Measurements from ENCODE around the gene DSCAM. TPM values are rescaled to one million over a fixed set of nuclear protein-coding genes. Genes with fewer than 3 reads are reported as not detected.

The DSCAM gene
- total and polyA plus RNA-seq, 2 donors (not counting 1 experiment from before 2014, with no cell fraction given) = not detected

GRCh38 chr21:40422896-40423635, 423.9 kb downstream of the DSCAM start:
- Mint-ChIP-seq H3K27me3 (no peaks in the 10 kb centered on the region), H3K27ac (no peak overlapping the region), H3K4me3 (no peak overlapping the region), H3K9me3 (ENCODE audit: insufficient read depth) (peaks cover 5% of the 10 kb centered on the region), H3K4me1 (no peaks in the 10 kb centered on the region)
- Histone ChIP-seq H3K9me3 (ENCODE audit: control extremely low read depth in 1 of 3, control insufficient read depth in 2 of 3, insufficient read depth in 1 of 3, low read length in 2 of 3) (peaks cover 0 to 10% (median 3%) of the 10 kb centered on the region in 3 donors), H3K79me2 (ENCODE audit: control insufficient read depth, insufficient read depth, low read length) (no peaks in the 10 kb centered on the region), H2AFZ (ENCODE audit: insufficient read depth, low read depth, low read length, poor library complexity, severe bottlenecking) (no peak overlapping the region), H3K27me3 (replicated peaks in 1 of 4; ENCODE audit: control extremely low read depth in 1 of 4, control insufficient read depth in 3 of 4, insufficient read depth in 4 of 4, low read length in 3 of 4) (no peaks in the 10 kb centered on the region), H3K4me2 (replicated peaks; ENCODE audit: low read depth, low read length, poor library complexity, severe bottlenecking) (no peak overlapping the region), H3K4me3 (ENCODE audit: control extremely low read depth in 1 of 5, extremely low read depth in 1 of 5, insufficient read depth in 1 of 5, low read depth in 2 of 5, low read length in 4 of 5) (no peak overlapping the region), H3K9ac (ENCODE audit: low read length) (no peak overlapping the region), H3K27ac (ENCODE audit: low read length in 2 of 2) (no peak overlapping the region), H3K36me3 (replicated peaks in 1 of 2; ENCODE audit: control extremely low read depth in 1 of 2, control insufficient read depth in 1 of 2, extremely low read depth in 1 of 2, insufficient read depth in 2 of 2, low read length in 1 of 2) (no peaks in the 10 kb centered on the region), H4K20me1 (ENCODE audit: control insufficient read depth, insufficient read depth, low read length, poor library complexity, severe bottlenecking) (no peaks in the 10 kb centered on the region), H3K4me1 (ENCODE audit: control insufficient read depth in 2 of 2, insufficient read depth in 2 of 2, low read length in 2 of 2) (no peaks in the 10 kb centered on the region)
- intact Hi-C loops (cut with micrococcal nuclease) = no loop called here
- DNase-seq (no peak), ATAC-seq (ENCODE audit: low read depth) (no peak)
- CTCF ChIA-PET = no interaction called here
- POLR2A ChIA-PET = no interaction called here
- 93% methylated on average over 6 of the region's 12 CpGs for WGBS (ENCODE audit: insufficient coverage)
- TF ChIP-seq, protein P1, sequence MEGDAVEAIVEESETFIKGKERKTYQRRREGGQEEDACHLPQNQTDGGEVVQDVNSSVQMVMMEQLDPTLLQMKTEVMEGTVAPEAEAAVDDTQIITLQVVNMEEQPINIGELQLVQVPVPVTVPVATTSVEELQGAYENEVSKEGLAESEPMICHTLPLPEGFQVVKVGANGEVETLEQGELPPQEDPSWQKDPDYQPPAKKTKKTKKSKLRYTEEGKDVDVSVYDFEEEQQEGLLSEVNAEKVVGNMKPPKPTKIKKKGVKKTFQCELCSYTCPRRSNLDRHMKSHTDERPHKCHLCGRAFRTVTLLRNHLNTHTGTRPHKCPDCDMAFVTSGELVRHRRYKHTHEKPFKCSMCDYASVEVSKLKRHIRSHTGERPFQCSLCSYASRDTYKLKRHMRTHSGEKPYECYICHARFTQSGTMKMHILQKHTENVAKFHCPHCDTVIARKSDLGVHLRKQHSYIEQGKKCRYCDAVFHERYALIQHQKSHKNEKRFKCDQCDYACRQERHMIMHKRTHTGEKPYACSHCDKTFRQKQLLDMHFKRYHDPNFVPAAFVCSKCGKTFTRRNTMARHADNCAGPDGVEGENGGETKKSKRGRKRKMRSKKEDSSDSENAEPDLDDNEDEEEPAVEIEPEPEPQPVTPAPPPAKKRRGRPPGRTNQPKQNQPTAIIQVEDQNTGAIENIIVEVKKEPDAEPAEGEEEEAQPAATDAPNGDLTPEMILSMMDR (IDR thresholded peaks at IDR 0.05) = no peak
- no peak for TF ChIP-seq EZH2 (IDR thresholded peaks at IDR 0.05; ENCODE audit: borderline replicate concordance, insufficient read depth, low read depth, low read length, poor library complexity, severe bottlenecking)

GRCh38 chr21:40421121-40421520, 425.8 kb downstream of the DSCAM start:
- no peak overlapping the region for H3K27ac ChIP-seq (ENCODE audit: low read length in 2 of 2)
- no peaks in the 10 kb centered on the region for H4K20me1 ChIP-seq (ENCODE audit: control insufficient read depth, insufficient read depth, low read length, poor library complexity, severe bottlenecking)
- H3K9me3 ChIP-seq (ENCODE audit: control extremely low read depth in 1 of 3, control insufficient read depth in 2 of 3, insufficient read depth in 1 of 3, low read length in 2 of 3) = peaks cover 0 to 6% (median 3%) of the 10 kb centered on the region in 3 donors
- H3K36me3 ChIP-seq (replicated peaks in 1 of 2; ENCODE audit: control extremely low read depth in 1 of 2, control insufficient read depth in 1 of 2, extremely low read depth in 1 of 2, insufficient read depth in 2 of 2, low read length in 1 of 2) = no peaks in the 10 kb centered on the region
- ATAC-seq (ENCODE audit: low read depth) (no peak), DNase-seq (no peak)
- H2AFZ ChIP-seq (ENCODE audit: insufficient read depth, low read depth, low read length, poor library complexity, severe bottlenecking) = no peak overlapping the region
- no peaks in the 10 kb centered on the region for H3K79me2 ChIP-seq (ENCODE audit: control insufficient read depth, insufficient read depth, low read length)
- TF ChIP-seq EZH2 (IDR thresholded peaks at IDR 0.05; ENCODE audit: borderline replicate concordance, insufficient read depth, low read depth, low read length, poor library complexity, severe bottlenecking) = no peak
- TF ChIP-seq, protein P1 (IDR thresholded peaks at IDR 0.05) = no peak
- H3K4me2 ChIP-seq (replicated peaks; ENCODE audit: low read depth, low read length, poor library complexity, severe bottlenecking) = no peak overlapping the region
- H3K4me1 ChIP-seq (ENCODE audit: control insufficient read depth in 2 of 2, insufficient read depth in 2 of 2, low read length in 2 of 2) = no peaks in the 10 kb centered on the region
- H3K4me1 Mint-ChIP-seq = no peaks in the 10 kb centered on the region
- H3K27ac Mint-ChIP-seq = no peak overlapping the region
- H3K4me3 ChIP-seq (ENCODE audit: control extremely low read depth in 1 of 5, extremely low read depth in 1 of 5, insufficient read depth in 1 of 5, low read depth in 2 of 5, low read length in 4 of 5) = no peak overlapping the region
- H3K9ac ChIP-seq (ENCODE audit: low read length) = no peak overlapping the region
- ChIA-PET CTCF (no interaction called here), POLR2A (no interaction called here)
- H3K27me3 ChIP-seq (replicated peaks in 1 of 4; ENCODE audit: control extremely low read depth in 1 of 4, control insufficient read depth in 3 of 4, insufficient read depth in 4 of 4, low read length in 3 of 4) = no peaks in the 10 kb centered on the region
- intact Hi-C loops (cut with micrococcal nuclease) = no loop called here
- no peak overlapping the region for H3K4me3 Mint-ChIP-seq
- no peaks in the 10 kb centered on the region for H3K27me3 Mint-ChIP-seq
- H3K9me3 Mint-ChIP-seq (ENCODE audit: insufficient read depth) = peaks cover 7% of the 10 kb centered on the region
- WGBS (ENCODE audit: insufficient coverage) = 75% methylated on average over 4 of the region's 4 CpGs
